ENCODE results near the gene ITPRID1.

ITPRID1 gene

DNA sequence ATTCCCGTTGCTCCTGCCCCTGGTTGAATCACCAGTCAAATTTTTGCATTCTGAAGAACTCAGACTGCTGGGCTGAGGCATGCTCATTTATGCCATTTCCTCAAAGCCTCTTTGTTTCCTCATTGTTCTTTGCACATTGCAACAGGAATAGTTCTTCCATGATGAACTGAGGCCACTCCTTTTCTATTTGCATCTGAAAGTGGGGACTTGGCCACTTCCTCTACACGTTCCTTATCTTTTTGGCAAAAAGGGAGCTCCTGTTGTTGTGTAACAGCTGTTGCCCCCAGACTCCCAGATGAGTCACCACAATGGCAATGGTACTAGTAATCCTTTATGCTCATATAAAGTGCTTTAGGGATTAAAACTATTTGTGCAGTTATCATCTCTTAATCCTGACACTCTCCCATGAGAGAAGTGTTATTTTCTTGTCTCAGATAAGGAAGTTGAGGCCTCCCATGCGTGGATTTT is 20.1 kb upstream of the ITPRID1 start:
- H3K27ac ChIP-seq, result no peak overlapping the region
- TF ChIP-seq, protein P1, sequence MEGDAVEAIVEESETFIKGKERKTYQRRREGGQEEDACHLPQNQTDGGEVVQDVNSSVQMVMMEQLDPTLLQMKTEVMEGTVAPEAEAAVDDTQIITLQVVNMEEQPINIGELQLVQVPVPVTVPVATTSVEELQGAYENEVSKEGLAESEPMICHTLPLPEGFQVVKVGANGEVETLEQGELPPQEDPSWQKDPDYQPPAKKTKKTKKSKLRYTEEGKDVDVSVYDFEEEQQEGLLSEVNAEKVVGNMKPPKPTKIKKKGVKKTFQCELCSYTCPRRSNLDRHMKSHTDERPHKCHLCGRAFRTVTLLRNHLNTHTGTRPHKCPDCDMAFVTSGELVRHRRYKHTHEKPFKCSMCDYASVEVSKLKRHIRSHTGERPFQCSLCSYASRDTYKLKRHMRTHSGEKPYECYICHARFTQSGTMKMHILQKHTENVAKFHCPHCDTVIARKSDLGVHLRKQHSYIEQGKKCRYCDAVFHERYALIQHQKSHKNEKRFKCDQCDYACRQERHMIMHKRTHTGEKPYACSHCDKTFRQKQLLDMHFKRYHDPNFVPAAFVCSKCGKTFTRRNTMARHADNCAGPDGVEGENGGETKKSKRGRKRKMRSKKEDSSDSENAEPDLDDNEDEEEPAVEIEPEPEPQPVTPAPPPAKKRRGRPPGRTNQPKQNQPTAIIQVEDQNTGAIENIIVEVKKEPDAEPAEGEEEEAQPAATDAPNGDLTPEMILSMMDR (conservative IDR thresholded peaks at IDR 0.05), result no peak
- no peak for TF ChIP-seq ZFX (IDR thresholded peaks at IDR 0.05)

DNA sequence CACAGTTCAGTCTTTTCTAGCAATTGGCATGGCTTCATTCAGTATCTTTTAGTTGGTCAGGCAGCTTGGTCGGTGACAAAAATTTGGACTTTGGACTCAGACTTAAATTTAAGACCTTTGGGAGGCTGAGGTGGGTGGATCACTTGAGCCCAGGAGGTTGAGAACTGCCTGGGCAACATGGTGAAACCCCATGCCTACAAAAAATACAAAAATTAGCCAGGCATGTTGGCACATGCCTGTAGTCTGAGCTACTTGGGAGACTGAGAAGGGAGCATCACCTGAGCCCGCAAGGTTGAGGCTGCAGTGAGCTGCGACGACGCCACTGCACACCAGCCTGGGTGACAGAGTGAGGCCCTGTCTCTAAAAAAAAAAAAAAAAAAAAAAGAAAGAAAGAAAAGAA is 19.5 kb upstream of the ITPRID1 start:
- H3K27ac ChIP-seq, result no peak overlapping the region
- no peak for TF ChIP-seq ZFX (IDR thresholded peaks at IDR 0.05)
- TF ChIP-seq, protein P1 (conservative IDR thresholded peaks at IDR 0.05), result no peak

DNA sequence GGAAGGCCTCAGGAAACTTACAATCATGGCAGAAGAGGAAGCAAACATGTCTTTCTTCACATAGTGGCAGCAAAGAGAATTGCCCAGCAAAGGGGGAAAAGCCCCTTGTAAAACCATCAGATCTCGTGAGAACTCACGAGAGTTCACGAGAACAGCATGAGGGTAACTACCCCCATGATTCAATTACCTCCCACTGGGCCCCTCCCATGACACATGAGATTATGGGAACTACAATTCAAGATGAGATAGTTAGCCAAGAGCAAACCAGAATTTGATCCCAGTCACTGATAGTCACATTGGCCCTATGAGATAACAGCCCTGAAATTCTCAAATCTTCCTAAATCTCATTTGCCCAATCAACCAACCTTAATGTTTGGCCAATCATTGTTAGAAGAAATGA is 18.2 kb upstream of the ITPRID1 start:
- H3K27ac ChIP-seq, result no peak overlapping the region
- TF ChIP-seq, protein P1 (conservative IDR thresholded peaks at IDR 0.05), result no peak
- no peak for TF ChIP-seq ZFX (IDR thresholded peaks at IDR 0.05)

DNA sequence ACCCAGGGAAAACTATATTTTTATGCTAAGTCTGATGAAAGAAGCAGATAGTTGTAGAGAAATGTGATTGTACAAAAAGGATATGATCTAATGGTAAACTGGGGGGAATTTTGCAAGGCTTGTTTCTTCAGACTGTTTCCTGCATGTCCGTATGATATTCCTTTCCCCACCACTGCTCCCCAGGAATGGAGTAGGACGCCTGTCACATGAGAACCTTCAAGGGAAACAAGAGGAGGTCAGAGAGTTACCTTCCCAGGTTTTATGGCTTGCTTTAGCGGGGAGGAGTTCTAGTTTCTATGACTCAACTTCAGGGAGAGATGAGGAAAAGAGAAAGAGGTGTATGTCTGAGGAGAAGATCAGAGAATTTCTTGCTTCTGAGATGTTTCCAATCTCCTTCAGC is 16.4 kb upstream of the ITPRID1 start:
- H3K27ac ChIP-seq, result no peak overlapping the region
- no peak for TF ChIP-seq ZFX (IDR thresholded peaks at IDR 0.05)
- TF ChIP-seq, protein P1 (conservative IDR thresholded peaks at IDR 0.05), result no peak

DNA sequence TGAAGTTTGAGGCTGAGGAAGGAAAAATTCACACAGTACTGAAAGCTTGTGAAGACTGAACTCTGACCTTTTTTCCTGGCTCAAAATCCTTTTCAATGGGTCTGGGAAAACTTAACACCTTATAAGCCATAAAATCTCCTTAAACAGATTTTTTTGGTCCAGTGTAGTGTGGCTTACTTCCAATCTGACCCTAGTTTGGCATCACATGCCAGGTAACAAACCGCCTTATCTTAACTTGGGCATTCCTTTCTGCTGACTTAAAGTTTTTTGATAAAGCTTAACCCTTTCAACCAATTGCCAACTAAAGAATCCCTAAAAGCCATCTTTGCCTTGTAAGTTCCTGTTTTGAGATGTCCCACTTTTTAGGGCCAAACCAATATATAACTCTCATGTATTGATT is 13.2 kb upstream of the ITPRID1 start:
- TF ChIP-seq, protein P1 (conservative IDR thresholded peaks at IDR 0.05), result no peak
- no peak for TF ChIP-seq ZFX (IDR thresholded peaks at IDR 0.05)
- H3K27ac ChIP-seq, result no peak overlapping the region

DNA sequence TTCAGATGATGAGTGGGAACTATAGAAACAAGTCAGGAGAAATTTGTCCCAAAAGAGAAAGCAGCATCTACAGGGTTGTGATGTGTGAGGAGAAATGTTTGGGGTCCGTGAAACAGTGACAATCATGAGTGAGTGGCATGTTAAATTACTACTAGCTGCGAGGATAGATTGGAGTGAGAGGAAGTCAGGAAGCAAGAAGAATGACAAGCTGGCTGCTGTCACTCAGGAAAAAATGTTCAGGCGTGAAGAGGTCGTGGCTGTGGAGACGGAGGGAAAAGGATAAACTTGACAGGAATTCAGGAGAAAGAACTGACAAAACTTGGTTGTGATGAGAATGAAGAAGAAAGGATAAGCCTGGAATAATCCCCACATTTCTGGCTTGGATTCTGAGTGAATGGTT is 5.1 kb upstream of the ITPRID1 start:
- TF ChIP-seq ZFX (IDR thresholded peaks at IDR 0.05), result no peak
- TF ChIP-seq, protein P1 (conservative IDR thresholded peaks at IDR 0.05), result no peak
- no peak overlapping the region for H3K27ac ChIP-seq

DNA sequence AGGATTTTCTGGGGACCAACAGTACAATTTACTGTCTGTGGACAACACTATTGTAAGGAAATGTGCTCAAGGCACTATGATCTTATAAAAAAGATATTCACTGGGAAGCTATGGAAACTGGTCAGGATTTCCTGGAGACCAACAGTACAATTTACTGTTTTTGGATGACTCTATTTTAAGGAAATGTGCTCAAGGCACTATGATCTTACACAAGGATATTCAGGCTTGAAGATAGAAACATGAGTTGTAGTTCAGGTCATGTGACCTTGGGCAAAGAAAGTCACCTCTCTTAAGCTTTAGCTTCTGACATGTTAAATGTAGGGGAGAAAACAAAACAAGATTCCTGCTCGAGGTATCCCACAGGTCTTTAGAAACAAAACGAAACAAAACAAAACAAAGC is 1.7 kb upstream of the ITPRID1 start:
- no peak for TF ChIP-seq ZFX (IDR thresholded peaks at IDR 0.05)
- TF ChIP-seq, protein P1 (conservative IDR thresholded peaks at IDR 0.05), result no peak
- H3K27ac ChIP-seq, result no peak overlapping the region
